ENCODE data around the gene CCBE1. TPM values are rescaled to one million over a fixed set of nuclear protein-coding genes. Genes with fewer than 3 reads are reported as not detected.

Gene CCBE1
- total RNA-seq, 1 donor from 2014 or later: 6.4 TPM

- TF ChIP-seq CTCF (IDR thresholded peaks at IDR 0.05) (no peak), EZH2phosphoT487 (IDR thresholded peaks at IDR 0.05) (no peak), EZH2 (IDR thresholded peaks at IDR 0.05) (no peak)
- Histone ChIP-seq H3K27ac (no peak overlapping the region), H3K4me2 (peak overlapping the region; percentile 95), H3K27me3 (peaks cover 56% of the 10 kb centered on the region), H3K4me1 (peaks cover 43% of the 10 kb centered on the region), H3K36me3 (no peaks in the 10 kb centered on the region), H3K9me3 (ENCODE audit: low read depth) (no peaks in the 10 kb centered on the region), H3K9ac (no peak overlapping the region), H2AFZ (replicated peaks) (no peak overlapping the region), H3K4me3 (peak overlapping the region; percentile 64), H3F3A (ENCODE audit: low read depth) (peaks cover 28% of the 10 kb centered on the region), H4K20me1 (ENCODE audit: low read depth) (peaks cover 4% of the 10 kb centered on the region), H3K79me2 (ENCODE audit: low read depth) (no peaks in the 10 kb centered on the region)
- no peak for DNase-seq (ENCODE audit: low spot score)
- Mint-ChIP-seq H3K27me3 (ENCODE audit: insufficient read depth, low read depth) (peaks cover 19% of the 10 kb centered on the region), H3K4me3 (peak overlapping the region; percentile 85), H3K27ac (no peak overlapping the region), H3K4me1 (peaks cover 34% of the 10 kb centered on the region), H3K9me3 (no peaks in the 10 kb centered on the region), H3K36me3 (no peaks in the 10 kb centered on the region)
Measured at GRCh38 chr18:59695551-59695950, 1.7 kb downstream of the CCBE1 start.

DNA sequence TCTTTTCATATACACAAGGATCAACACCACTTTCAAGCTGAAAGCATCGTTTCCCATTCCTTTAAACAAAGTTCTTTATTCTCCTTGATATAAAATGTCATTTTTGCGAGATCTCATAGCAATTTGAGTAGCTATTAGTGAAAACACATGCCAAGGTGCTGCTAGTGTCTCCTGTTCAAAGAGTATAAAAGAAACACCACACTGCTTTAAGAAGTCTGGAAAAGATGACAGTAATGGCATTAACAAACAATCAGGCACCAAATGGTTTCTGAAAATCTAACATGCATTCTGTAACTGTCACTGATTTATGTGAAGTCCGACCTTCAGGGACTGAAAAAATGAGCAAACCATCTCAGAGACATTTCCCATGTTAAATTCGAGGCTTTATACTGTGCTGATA is 2.4 kb downstream of the CCBE1 start:
- Histone ChIP-seq H3K36me3 (no peaks in the 10 kb centered on the region), H3F3A (ENCODE audit: low read depth) (peaks cover 35% of the 10 kb centered on the region), H3K4me2 (peak overlapping the region; percentile 95), H3K27me3 (peaks cover 56% of the 10 kb centered on the region), H3K27ac (no peak overlapping the region), H2AFZ (replicated peaks) (no peak overlapping the region), H3K9me3 (ENCODE audit: low read depth) (no peaks in the 10 kb centered on the region), H3K4me1 (peaks cover 43% of the 10 kb centered on the region), H3K9ac (no peak overlapping the region), H3K79me2 (ENCODE audit: low read depth) (no peaks in the 10 kb centered on the region), H4K20me1 (ENCODE audit: low read depth) (peaks cover 4% of the 10 kb centered on the region), H3K4me3 (no peak overlapping the region)
- Mint-ChIP-seq H3K9me3 (no peaks in the 10 kb centered on the region), H3K4me1 (peaks cover 38% of the 10 kb centered on the region), H3K36me3 (no peaks in the 10 kb centered on the region), H3K27ac (no peak overlapping the region), H3K4me3 (no peak overlapping the region), H3K27me3 (ENCODE audit: insufficient read depth, low read depth) (peaks cover 19% of the 10 kb centered on the region)
- no peak for DNase-seq (ENCODE audit: low spot score)
- TF ChIP-seq EZH2phosphoT487 (IDR thresholded peaks at IDR 0.05): no peak
- no peak for TF ChIP-seq EZH2 (IDR thresholded peaks at IDR 0.05)
- no peak for TF ChIP-seq CTCF (IDR thresholded peaks at IDR 0.05)

- no peaks in the 10 kb centered on the region for H3K79me2 ChIP-seq (ENCODE audit: low read depth)
- H3K4me2 ChIP-seq: no peak overlapping the region
- peaks cover 30% of the 10 kb centered on the region for H3K27me3 ChIP-seq
- no peak overlapping the region for H3K27ac ChIP-seq
- no peak for DNase-seq (ENCODE audit: low spot score)
- H3K4me1 ChIP-seq: peaks cover 39% of the 10 kb centered on the region
- H3K9ac ChIP-seq: no peak overlapping the region
- no peak overlapping the region for H3K4me3 ChIP-seq
- TF ChIP-seq EZH2 (IDR thresholded peaks at IDR 0.05) (no peak), CTCF (IDR thresholded peaks at IDR 0.05) (no peak), EZH2phosphoT487 (IDR thresholded peaks at IDR 0.05) (no peak)
- Mint-ChIP-seq H3K4me3 (no peak overlapping the region), H3K27me3 (ENCODE audit: insufficient read depth, low read depth) (peaks cover 17% of the 10 kb centered on the region), H3K4me1 (peaks cover 39% of the 10 kb centered on the region), H3K9me3 (no peaks in the 10 kb centered on the region), H3K27ac (no peak overlapping the region), H3K36me3 (no peaks in the 10 kb centered on the region)
- no peaks in the 10 kb centered on the region for H3K9me3 ChIP-seq (ENCODE audit: low read depth)
- peaks cover 4% of the 10 kb centered on the region for H4K20me1 ChIP-seq (ENCODE audit: low read depth)
- peaks cover 34% of the 10 kb centered on the region for H3F3A ChIP-seq (ENCODE audit: low read depth)
- no peak overlapping the region for H2AFZ ChIP-seq (replicated peaks)
- H3K36me3 ChIP-seq: no peaks in the 10 kb centered on the region
Measured at GRCh38 chr18:59691996-59692395, 5.2 kb downstream of the CCBE1 start.

All from neural progenitor cell (in vitro differentiated cells).